Measurements from ENCODE around the gene ANKS1B.

ANKS1B gene

GRCh38 chr12:98771811-98772752 lies 1212.7 kb downstream of the ANKS1B start:
- TF ChIP-seq CTCF (IDR thresholded peaks at IDR 0.05; ENCODE audit: control extremely low read depth, extremely low read depth, low read depth, missing control alignments) = no peak
- CTCF ChIA-PET = no interaction called here
- DNase-seq (ENCODE audit: extremely low spot score) = no peak
- POLR2A ChIA-PET = no interaction called here

GRCh38 chr12:98770230-98770629 lies 1214.5 kb downstream of the ANKS1B start:
- ChIA-PET CTCF (interaction anchor here (1.0 to 1.6 kb wide), 5 partner anchors 13 to 102 kb away, joined by 3 to 7 read pairs (median 4); no protein-coding TSS in a partner anchor), POLR2A (no interaction called here)
- no peak for TF ChIP-seq CTCF (IDR thresholded peaks at IDR 0.05; ENCODE audit: control extremely low read depth, extremely low read depth, low read depth, missing control alignments)
- no peak for DNase-seq (ENCODE audit: extremely low spot score)

GRCh38 chr12:98769068-98769467 lies 1215.7 kb downstream of the ANKS1B start:
- POLR2A ChIA-PET = no interaction called here
- DNase-seq (ENCODE audit: extremely low spot score) = no peak
- no peak for TF ChIP-seq CTCF (IDR thresholded peaks at IDR 0.05; ENCODE audit: control extremely low read depth, extremely low read depth, low read depth, missing control alignments)
- CTCF ChIA-PET = interaction anchor here (1.3 to 2.3 kb wide), 4 partner anchors 11 to 19 kb away, joined by 3 to 9 read pairs (median 6); no protein-coding TSS in a partner anchor

GRCh38 chr12:98767248-98767647 lies 1217.5 kb downstream of the ANKS1B start:
- no peak for DNase-seq (ENCODE audit: extremely low spot score)
- CTCF ChIA-PET = no interaction called here
- no peak for TF ChIP-seq CTCF (IDR thresholded peaks at IDR 0.05; ENCODE audit: control extremely low read depth, extremely low read depth, low read depth, missing control alignments)
- POLR2A ChIA-PET = no interaction called here

DNA sequence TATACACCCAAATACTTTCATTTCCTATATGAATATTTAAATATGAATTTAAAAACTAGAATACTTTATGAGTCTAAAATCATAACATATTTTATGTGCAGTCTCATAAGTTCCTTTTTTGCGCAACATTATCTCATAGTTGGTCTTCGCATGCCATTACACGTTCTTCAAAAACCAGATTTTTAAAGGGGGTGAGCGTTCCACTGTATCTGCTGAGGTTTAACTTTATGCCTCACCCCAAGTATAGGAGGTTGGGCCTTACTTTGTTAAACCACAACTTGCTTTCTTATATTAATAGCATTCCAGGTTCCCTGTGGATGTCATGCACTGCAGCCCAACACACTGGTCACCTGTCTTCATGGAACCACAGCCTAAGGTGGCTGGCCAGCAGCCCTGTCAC lies 1221.1 kb downstream of the ANKS1B start:
- TF ChIP-seq CTCF (IDR thresholded peaks at IDR 0.05; ENCODE audit: control extremely low read depth, extremely low read depth, low read depth, missing control alignments) = no peak
- ChIA-PET POLR2A (no interaction called here), CTCF (interaction anchor here (1.0 to 1.6 kb wide), 3 partner anchors 19 to 46 kb away, joined by 3 to 4 read pairs (median 3); no protein-coding TSS in a partner anchor)
- DNase-seq (ENCODE audit: extremely low spot score) = no peak

DNA sequence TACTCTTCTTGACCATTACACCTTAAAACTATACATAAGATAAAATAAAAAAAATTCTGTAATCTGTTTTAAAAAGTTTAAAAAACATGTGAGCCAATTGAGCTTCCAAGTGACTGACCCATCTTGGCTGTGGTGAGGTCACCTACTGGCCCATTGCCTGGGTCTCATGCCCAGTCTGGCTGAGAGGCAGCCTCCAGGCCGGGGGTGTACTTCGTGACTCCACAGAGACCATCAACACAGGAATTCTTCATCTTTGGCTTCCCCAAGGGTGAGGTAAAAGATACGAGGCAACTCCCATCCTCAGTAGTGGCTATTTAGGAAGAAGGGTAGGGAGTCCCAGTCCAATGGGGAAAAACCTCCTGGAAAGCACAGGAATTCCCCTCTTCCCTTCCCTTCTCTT lies 1226.4 kb downstream of the ANKS1B start:
- no peak for TF ChIP-seq CTCF (IDR thresholded peaks at IDR 0.05; ENCODE audit: control extremely low read depth, extremely low read depth, low read depth, missing control alignments)
- DNase-seq (ENCODE audit: extremely low spot score) = no peak
- CTCF ChIA-PET = interaction anchor here (0.9 to 2.6 kb wide), 4 partner anchors 10 to 31 kb away, joined by 3 to 9 read pairs (median 3); no protein-coding TSS in a partner anchor
- POLR2A ChIA-PET = no interaction called here

Data from GM10248 (cell line).